NCI-H1048 (cell line): ENCODE measurements around the gene SLC26A2.
"Not testable (repeated sequence)": the region's sequence is repeated elsewhere in the genome, so short reads cannot be mapped to it uniquely, and the experiment has no call there.

Experiments used
- DNase-seq: peaks from one replicate; lab custom pipeline; 2025; lab: John Stamatoyannopoulos, UW

Gene SLC26A2

DNA sequence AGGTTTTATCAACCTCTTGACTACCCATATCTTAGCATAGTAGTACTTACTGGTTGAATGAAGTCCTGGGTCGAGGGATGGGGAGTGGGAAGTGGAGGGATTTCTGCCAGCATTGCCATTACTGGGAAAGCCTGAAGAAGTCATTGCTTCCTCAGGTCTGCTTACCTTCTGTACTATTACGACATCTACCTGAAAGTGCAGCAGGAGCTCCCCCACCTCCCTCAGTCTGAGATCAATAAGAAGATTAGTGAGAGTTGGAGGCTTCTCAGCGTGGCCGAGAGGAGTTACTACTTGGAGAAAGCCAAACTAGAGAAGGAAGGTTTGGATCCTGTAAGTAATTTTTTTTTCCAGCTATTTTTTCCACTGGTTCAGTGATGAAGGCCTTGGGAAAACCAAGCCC is 45.8 kb downstream of the SLC26A2 start:
- no peak for DNase-seq

DNA sequence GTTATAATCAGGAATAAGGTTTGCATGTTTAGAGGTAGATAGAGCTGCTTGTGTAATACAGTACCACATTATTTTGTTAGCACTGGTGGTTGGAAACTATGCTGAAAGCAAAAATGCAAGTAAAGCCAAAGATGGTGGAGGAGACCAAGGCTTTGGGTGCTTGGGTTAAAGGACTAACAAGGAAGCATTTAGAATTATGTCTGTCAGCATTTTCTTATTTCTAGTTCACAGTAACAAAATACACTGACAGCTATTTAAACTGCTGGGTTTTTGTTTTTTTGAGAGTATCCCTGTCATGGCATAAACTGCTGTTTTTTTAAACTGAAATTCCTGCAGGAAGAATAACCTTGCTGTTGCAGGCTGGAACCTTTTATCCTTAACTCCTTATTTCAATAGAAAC is 46.5 kb downstream of the SLC26A2 start:
- DNase-seq = no peak

DNA sequence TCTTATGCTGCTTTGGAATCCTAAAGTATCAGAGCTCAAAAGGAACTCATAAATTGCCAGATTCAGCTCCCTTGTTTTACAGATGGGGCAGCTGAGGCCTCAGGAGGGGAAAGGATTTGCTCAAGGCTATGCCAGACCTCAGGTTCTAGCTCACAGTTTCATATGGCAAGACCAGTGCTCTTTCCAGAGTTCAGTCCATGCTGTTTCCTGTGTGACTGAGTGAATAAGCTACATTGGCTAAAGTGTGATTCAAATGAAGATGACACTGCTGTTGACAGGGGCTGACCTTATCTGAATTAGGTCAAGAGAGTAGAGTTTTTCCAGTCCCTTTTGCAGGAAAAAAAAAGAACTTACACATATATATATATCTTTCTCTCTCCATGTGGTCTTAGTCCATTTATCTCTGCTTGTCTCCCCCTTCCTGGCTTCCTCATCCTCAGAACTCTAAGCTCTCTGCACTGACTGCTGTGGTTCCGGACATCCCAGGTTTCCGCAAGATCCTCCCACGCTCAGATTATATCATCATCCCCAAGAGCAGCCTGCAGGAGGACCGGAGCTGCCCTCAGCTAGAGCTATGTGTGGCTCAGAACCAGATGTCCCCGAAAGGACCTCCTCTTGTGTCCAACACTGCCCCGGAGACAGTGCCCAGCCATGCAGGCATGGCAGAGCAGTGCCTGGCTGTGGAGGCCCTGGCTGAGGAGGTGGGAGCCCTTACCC is 49.3 kb downstream of the SLC26A2 start:
- DNase-seq = no peak

DNA sequence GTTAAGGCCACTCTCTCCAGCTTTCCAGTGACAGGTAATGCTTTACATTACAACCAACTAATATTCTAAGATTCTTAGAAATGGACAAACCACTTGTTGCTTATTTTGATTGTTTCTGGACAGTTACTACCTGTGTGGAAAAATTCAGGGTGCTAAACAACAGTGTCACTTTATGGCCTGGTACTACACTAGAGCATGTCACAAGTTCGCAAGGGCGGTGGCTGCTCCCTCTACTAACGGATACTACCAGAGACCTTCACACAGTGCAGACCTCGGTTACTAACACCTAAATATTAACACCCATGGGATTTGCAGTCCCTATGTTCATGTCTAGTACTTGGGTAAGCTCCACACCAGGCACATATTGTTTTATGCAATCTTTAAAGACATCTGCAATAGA is 53.4 kb downstream of the SLC26A2 start:
- no peak for DNase-seq

DNA sequence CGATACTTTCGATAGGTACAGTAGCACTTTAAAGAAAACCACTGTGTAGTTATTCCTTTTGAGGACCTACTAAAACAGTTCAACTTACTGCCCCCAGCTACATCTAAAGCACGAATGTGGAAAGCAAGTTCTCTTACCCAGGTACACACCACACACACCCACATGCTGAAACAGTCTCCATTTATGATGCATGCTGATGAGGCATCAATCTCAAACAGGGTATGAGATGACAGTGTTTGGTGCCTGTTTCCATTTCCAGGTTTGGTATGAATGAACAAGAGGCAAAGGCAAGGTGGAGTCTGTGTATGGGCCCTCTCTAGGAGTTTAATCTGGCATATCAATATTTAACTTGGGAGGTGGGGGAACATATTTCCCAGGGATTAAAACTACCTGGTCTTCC is 53.9 kb downstream of the SLC26A2 start:
- DNase-seq = no peak

DNA sequence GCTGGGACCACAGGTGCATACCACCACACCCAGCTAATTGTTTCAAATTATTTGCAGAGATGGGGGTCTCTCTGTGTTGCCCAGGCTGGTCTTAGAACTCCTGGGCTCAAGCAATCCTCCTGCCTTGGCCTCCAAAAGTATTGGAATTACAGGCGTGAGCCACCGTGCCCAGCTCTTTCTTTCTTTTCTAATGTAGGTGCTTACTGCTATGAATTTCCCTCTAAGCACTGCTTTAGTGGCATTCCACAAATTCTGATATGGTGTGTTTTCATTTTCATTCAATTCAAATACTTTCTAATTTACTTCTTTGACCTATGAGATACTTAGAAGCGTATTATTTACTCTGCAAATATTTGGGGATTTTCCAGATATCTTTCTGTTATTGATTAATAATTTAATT is 54.9 kb downstream of the SLC26A2 start:
- DNase-seq = no peak

DNA sequence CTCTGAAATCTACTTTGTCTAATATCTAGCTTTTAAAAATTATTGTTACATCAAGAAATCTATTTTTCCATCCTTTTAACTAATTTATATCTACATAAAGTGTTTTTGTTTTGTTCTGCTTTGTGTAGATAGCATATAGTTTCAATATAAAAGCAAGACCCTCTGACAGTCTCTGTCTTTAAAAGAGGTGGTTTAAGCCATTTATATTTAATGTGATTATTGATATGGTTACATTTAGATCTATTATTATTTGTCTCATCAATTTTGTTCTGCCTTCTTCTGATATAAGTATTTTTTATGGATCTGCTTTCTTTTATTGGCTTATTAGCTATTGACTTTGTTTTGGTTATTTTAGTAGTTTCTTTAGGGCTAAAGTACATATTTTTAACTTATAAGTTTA is 56.0 kb downstream of the SLC26A2 start:
- DNase-seq = no peak

DNA sequence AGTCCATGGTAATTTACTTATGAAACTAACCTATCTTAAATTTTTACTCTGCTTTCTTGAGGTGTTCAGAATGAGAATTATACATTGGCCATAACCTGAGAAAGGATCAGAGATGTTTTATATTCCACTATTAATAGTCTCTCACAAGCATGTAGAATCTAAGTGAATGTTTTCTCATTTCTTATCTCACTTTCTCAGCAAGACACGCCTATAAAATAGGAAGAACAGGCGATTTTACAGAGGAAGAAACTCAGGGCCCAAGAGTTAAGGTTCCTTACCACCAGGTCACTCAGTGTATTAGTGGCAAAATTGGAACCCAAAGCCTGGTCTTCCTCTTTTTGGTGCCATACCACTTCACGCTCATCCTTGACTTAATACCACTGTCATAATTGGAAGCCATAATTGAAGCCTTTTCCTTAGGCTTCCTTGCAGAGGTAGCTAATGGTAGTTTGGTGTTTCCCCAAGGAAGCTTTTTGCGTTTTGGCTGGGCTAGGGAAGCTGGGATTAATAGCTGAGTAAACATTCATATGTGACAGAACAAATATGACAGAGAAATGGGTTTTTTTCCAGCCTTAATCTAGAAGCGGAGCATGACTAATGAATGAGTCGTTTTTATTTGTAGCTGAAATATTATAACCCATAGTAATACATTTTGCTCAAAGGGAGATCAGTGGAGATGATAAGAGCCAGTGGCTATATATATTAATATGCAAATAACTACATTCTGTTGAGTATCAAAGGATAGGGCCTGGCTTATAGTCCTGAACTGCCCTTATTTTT is 56.9 kb downstream of the SLC26A2 start:
- DNase-seq = no peak

DNA sequence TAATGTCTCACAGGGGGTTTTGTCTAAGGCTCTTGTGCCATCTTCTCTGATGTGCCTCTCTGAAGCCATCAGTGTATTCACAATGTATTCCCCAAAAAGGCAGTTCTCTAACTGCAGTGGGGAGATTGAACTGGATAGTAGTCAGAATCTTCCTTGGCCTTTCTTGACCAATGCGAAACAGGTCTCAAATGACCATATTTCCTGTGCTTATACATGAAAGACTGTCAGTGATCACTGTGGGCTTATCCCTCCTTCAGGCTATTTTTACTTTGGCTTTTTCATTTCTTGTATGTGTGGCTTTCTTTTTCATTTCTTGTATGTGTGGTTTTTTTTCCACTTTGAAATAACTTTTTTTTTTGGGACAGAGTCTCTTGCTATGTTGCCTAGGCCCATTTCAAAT is 59.7 kb downstream of the SLC26A2 start:
- DNase-seq = no peak

DNA sequence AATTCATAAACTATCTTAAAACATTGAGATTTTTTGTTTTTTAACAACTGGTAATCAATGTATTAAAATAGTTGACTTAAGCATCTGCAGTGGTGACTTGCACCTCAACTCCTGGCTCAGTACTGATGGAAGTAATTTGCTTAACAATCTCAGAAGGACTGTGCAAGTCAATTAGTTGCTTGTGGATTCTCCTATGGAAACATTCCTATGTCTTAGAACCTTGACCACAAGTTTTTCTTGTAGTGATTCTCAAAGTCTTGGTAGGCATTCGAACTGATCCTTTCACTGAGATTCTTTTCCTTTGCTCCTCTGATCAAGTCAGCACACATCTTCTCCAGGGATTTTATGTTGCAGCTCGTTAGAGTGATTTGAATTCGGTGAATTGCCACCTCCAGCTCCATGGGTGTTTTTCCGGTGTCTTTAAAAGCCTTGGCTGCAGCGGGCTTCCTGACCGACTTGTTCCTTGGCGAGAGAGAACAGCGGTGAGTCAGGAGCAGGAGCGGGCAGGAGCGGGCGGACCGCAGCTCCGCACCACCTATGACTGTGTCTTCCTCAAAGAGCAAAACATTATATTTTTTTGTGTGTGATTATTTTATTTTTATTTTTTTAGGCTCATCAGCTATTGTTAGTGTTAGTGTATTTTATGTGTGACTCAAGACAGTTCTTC is 61.1 kb downstream of the SLC26A2 start:
- DNase-seq = no peak

DNA sequence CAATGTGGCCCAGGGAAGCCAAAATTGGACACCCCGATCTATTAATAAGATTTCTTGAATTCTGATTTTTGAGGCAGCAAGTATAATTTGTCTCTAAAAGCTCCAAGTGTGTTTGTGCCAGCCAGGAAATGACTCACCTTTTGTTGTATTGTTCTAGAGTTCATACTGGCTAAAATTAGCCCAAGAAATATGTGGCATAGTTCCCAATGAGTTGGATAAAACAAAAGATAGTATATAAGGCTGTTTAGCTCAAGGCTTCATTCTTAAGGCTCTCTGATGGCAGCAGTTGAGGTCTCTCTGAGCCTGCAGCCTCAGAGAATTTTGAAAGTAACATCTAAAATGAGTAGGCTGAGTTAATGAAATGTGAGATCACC is 61.6 kb downstream of the SLC26A2 start:
- no peak for DNase-seq

DNA sequence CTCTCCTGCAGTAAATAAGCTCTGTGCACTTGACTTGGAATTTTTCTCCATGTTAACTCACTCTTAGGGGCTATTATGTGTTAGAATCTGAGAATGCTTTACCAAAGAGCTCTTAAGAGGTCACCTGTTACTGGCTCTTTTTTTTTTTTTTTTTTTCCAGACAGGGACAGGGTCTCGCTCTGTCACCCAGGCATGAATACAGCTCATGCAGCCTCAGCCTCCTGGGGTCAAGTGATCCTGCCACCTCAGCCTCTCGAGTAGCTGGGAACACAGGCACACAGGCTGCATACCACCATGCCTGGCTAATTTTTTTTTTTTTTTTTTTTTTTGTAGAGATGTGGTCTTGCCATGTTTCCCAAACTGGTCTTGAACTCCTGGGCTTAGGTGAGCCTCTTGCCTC is 62.1 kb downstream of the SLC26A2 start:
- DNase-seq = no peak

DNA sequence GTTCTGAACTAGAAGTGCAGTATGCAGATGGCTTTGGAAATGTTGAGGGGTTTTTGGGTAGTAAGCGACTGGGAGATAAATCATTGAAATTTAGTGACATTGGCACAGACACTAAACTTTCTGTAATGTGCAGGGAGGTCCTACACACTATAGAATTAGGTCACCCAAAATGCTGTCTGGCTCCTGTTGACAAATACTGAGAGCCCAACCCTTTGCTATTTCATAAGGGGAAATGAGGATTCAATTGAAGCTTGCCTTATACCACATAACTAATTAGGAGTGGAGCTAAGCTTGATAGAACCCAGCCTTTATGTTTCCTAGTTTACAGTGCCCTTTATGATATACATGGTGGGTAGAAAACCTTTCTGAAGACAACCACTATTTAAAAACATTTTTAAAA is 62.6 kb downstream of the SLC26A2 start:
- DNase-seq = no peak

DNA sequence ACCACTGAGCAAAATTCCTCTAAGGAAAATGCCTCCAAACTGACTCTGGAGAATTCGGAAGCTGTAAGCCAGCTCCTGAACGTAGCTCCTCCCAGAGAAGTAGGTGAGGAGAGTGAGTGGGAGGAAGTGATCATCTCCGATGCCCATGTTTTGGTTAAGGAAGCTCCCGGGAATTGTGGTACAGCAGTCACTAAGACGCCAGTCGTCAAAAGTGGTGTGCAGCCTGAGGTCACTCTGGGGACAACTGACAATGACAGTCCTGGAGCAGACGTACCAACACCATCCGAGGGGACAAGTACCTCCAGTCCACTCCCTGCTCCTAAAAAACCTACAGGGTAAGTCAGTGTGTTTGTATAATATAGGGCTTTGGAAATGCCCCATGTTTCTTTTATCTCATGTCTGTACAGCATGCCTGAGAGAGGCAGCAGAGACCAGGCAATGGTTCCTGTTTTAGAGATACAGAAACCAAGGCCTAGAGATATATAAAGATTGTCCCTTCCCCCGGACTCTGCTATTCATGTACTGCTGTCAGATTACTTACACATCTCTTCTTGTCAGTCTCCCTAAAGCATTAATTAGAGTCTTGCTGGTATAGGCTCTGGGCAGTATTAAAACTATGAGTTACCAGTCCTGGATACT is 63.9 kb downstream of the SLC26A2 start:
- no peak for DNase-seq

DNA sequence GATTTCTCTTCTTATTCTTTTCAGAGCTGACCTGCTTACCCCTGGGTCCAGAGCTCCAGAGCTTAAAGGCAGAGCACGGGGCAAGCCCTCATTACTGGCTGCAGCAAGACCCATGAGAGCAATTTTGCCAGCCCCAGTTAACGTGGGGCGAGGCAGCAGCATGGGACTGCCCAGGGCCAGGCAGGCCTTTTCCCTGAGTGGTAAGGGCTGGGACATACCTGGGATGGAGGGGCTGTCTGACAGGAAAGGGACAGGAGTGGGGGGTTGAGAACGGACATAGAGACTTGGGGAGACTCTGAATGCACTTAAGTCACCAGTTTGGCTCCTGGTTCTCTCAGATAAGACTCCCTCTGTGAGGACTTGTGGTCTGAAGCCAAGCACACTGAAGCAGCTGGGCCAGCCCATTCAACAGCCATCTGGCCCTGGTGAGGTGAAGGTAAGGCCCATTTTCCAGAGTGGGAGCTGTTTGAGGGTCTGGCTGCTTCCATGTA is 66.2 kb downstream of the SLC26A2 start:
- DNase-seq = no peak

DNA sequence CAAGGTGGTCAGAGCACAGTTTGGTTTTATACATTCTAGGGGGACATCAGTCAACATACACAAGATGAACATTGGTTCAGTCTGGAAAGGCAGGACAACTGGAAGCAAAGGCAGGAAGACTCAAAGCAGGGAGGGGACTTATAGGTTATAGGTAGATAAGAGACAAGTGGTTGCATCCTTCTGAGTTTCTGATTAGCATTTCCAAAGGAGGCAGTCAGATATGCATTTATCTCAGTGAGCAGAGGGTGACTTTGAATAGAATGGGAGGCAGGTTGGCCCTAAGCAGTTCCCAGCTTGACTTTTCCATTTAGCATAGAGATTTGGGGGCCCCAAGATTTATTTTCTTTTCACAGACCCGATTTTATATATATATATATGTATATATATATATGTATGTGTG is 67.5 kb downstream of the SLC26A2 start:
- DNase-seq = not testable (repeated sequence)

DNA sequence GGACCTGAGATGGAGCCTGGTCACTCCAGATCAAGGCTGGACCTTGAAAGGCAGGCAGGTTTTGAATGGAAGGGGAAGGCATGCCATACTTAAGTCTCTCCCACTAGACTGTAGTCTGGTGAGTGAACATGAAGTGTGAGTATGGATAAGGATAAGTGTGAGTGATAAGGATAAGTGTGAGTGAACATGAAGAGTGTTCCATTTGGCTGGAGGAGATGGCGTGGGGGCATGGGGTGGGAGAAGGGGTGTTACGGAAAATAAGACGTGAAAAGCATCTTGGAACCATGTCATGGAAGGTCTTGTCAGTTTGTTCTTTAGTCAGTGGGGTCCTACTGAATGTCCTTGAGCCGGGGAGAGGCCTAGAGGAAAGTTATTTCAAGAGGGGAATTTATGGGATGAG is 72.8 kb downstream of the SLC26A2 start:
- no peak for DNase-seq

DNA sequence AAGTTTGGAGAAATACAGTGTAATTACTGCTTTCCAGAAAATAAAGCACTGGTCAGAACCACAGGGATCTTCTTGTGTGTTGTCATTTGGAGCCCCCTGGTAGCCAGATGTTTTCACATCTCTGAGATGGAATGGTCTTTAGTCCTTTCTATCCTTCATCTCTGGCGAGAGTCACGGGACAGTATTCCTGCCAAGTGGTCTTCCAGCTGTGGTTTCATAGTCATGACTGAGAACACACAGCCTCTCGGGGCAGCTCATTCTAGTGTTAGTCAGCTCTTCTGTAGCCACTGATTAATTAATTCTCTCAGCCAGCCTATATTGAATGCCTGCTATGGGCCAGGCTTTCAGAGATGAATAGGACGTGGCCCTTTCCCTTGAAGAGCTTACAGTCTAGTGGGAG is 74.1 kb downstream of the SLC26A2 start:
- no peak for DNase-seq

DNA sequence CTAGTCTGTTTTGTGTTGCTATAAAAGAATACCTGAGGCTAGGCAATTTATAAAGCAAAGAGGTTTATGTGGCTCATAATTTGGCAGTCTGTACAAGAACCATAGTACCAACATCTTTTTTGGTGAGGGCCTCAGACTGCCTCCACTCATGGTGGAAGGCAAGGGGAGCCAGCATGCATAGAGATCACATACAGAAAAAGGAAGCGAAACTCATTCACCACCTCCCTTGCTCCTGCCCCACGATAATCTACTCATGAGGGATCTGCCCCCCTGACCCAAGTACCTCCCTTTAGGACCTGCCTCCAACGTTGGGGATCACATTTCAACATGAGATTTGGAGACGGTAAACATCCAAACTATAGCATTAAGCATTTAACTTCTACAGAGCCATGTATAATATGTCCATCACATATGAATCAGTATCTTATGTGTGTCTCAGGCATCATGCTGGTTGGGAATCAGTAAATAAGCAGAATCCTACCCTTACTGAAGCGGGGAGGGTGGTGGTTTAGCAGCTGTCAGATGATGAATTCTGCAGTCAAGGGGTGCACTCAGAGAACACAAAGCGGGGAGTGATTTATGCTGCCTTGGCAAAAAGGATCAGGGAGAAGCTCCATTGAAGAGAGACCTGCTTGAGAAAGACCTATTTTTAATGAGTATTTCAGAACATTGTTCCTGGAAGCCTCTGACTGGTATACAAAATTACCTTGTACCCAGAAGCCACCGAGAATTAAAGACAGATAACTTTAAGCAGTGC is 74.8 kb downstream of the SLC26A2 start:
- no peak for DNase-seq

DNA sequence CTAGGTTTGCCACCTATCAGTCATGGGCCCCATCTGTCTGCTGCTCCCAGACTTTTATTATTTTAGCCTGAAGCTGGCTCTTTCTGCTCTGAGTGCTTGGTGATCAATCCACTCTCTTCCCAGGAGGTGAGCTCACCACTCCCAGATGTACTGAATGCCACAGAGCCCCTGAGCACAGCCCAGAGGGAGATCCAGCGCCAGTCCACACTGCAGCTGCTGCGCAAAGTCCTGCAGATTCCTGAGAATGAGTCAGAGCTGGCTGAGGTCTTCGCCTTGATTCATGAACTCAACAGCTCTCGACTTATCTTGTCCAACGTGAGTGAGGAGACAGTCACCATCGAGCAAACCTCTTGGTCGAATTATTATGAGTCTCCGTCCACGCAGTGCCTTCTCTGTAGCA is 76.0 kb downstream of the SLC26A2 start:
- DNase-seq = no peak
